NOMO-1 treated with DMSO at 0.1 percent for 48 hours (cell line): Measurements from ENCODE around the gene SVOPL.

ENCODE experiments used
- DNase-seq: peaks from one replicate; lab custom pipeline; 2025; ENCODE audit not compliant: unreplicated experiment; lab: John Stamatoyannopoulos, UW

SVOPL gene

GRCh38 chr7:138662076-138662990 lies 38.8 kb downstream of the SVOPL start:
- no peak for DNase-seq

- DNase-seq: no peak
Observed at GRCh38 chr7:138661069-138661635, 40.0 kb downstream of the SVOPL start.

GRCh38 chr7:138658889-138659288 lies 42.3 kb downstream of the SVOPL start:
- no peak for DNase-seq

- no peak for DNase-seq
Observed at GRCh38 chr7:138657854-138658386, 43.2 kb downstream of the SVOPL start.

GRCh38 chr7:138656952-138657351 lies 44.2 kb downstream of the SVOPL start:
- DNase-seq: no peak

GRCh38 chr7:138654616-138655015 lies 46.5 kb downstream of the SVOPL start:
- peak; percentile 0 for DNase-seq

GRCh38 chr7:138649506-138649905 lies 51.7 kb downstream of the SVOPL start:
- DNase-seq: no peak

GRCh38 chr7:138645284-138645683 lies 55.9 kb downstream of the SVOPL start:
- no peak for DNase-seq

- no peak for DNase-seq
Observed at GRCh38 chr7:138632826-138633602, 68.1 kb downstream of the SVOPL start.

- no peak for DNase-seq
Observed at GRCh38 chr7:138632384-138632783, 68.8 kb downstream of the SVOPL start.

GRCh38 chr7:138630059-138630610 lies 71.0 kb downstream of the SVOPL start:
- no peak for DNase-seq

- DNase-seq: no peak
Observed at GRCh38 chr7:138627361-138627760, 73.8 kb downstream of the SVOPL start.

- DNase-seq: no peak
Observed at GRCh38 chr7:138626846-138627245, 74.3 kb downstream of the SVOPL start.

GRCh38 chr7:138625849-138626230 lies 75.3 kb downstream of the SVOPL start:
- DNase-seq: peak; percentile 38

- DNase-seq: no peak
Observed at GRCh38 chr7:138625084-138625848, 75.9 kb downstream of the SVOPL start.

- no peak for DNase-seq
Observed at GRCh38 chr7:138622841-138623240, 78.3 kb downstream of the SVOPL start.

GRCh38 chr7:138618933-138619332 lies 82.2 kb downstream of the SVOPL start:
- no peak for DNase-seq

- DNase-seq: no peak
Observed at GRCh38 chr7:138618506-138618905, 82.7 kb downstream of the SVOPL start.

- DNase-seq: no peak
Observed at GRCh38 chr7:138616085-138616484, 85.1 kb downstream of the SVOPL start.

- DNase-seq: no peak
Observed at GRCh38 chr7:138613630-138614029, 87.5 kb downstream of the SVOPL start.
